Colon (tissue), 2 donors: ENCODE results near the gene ST14.

Experiments
- FAIRE-seq: peaks from 2 replicates; lab custom pipeline; 2012; peaks lifted over from hg19 to GRCh38; lab: Jason Lieb, UNC
- donor health status: control.
- donor health status: control.

Gene ST14

GRCh38 chr11:130136107-130136506, 23.5 kb upstream of the ST14 start:
- FAIRE-seq: no peak

- no peak for FAIRE-seq
Observed at GRCh38 chr11:130137999-130138398, 21.6 kb upstream of the ST14 start.

GRCh38 chr11:130139401-130139800, 20.2 kb upstream of the ST14 start:
- FAIRE-seq: no peak

- FAIRE-seq: no peak
Observed at GRCh38 chr11:130141561-130142341, 17.8 kb upstream of the ST14 start.

- no peak for FAIRE-seq
Observed at GRCh38 chr11:130144141-130144540, 15.4 kb upstream of the ST14 start.

GRCh38 chr11:130144861-130145281, 14.7 kb upstream of the ST14 start:
- FAIRE-seq: no peak

GRCh38 chr11:130145311-130145812, 14.2 kb upstream of the ST14 start:
- FAIRE-seq: no peak

GRCh38 chr11:130145975-130146776, 13.4 kb upstream of the ST14 start:
- FAIRE-seq: no peak

- FAIRE-seq: no peak
Observed at GRCh38 chr11:130146796-130147195, 12.8 kb upstream of the ST14 start.

- no peak for FAIRE-seq
Observed at GRCh38 chr11:130148796-130149326, 10.7 kb upstream of the ST14 start.

GRCh38 chr11:130150790-130151189, 8.8 kb upstream of the ST14 start:
- FAIRE-seq: no peak

- FAIRE-seq: no peak
Observed at GRCh38 chr11:130151196-130151595, 8.4 kb upstream of the ST14 start.

- FAIRE-seq: no peak
Observed at GRCh38 chr11:130156108-130157022, 3.2 kb upstream of the ST14 start.

- FAIRE-seq: no peak
Observed at GRCh38 chr11:130157101-130157500, 2.5 kb upstream of the ST14 start.

- FAIRE-seq: no peak
Observed at GRCh38 chr11:130157840-130158239, 1.7 kb upstream of the ST14 start.

GRCh38 chr11:130159139-130159538, 443 bp upstream of the ST14 start:
- no peak for FAIRE-seq

- no peak for FAIRE-seq
Observed at GRCh38 chr11:130160498-130161155, 1.0 kb downstream of the ST14 start.

GRCh38 chr11:130161441-130162145, 2.0 kb downstream of the ST14 start:
- no peak for FAIRE-seq

- no peak for FAIRE-seq
Observed at GRCh38 chr11:130162733-130163132, 3.2 kb downstream of the ST14 start.

GRCh38 chr11:130163346-130164220, 4.0 kb downstream of the ST14 start:
- FAIRE-seq: no peak
